ENCODE measurements around the gene PDGFD. TPM values are rescaled to one million over a fixed set of nuclear protein-coding genes. Genes with fewer than 3 reads are reported as not detected.

PDGFD gene
- total RNA-seq, 1 donor from 2014 or later, result 3.4 TPM

- no peaks in the 10 kb centered on the region for H3K27me3 ChIP-seq (ENCODE audit: control insufficient read depth, insufficient read depth, low read length)
- no peak for TF ChIP-seq CTCF (IDR thresholded peaks at IDR 0.05; ENCODE audit: insufficient read depth, low read length, poor library complexity, severe bottlenecking)
- H3K4me3 ChIP-seq (ENCODE audit: low read depth, low read length), result no peak overlapping the region
- H3K36me3 ChIP-seq (ENCODE audit: control insufficient read depth, insufficient read depth, low read length), result no peaks in the 10 kb centered on the region
- DNase-seq (ENCODE audit: low read depth), result no peak
These were observed 235.2 kb downstream of the PDGFD start for GRCh38 chr11:103928802-103929161.

- Histone ChIP-seq H3K4me3 (ENCODE audit: low read depth, low read length) (no peak overlapping the region), H3K27me3 (ENCODE audit: control insufficient read depth, insufficient read depth, low read length) (no peaks in the 10 kb centered on the region), H3K36me3 (ENCODE audit: control insufficient read depth, insufficient read depth, low read length) (no peaks in the 10 kb centered on the region)
- no peak for TF ChIP-seq CTCF (IDR thresholded peaks at IDR 0.05; ENCODE audit: insufficient read depth, low read length, poor library complexity, severe bottlenecking)
- no peak for DNase-seq (ENCODE audit: low read depth)
These were observed 235.7 kb downstream of the PDGFD start for GRCh38 chr11:103928040-103928801.

- Histone ChIP-seq H3K36me3 (ENCODE audit: control insufficient read depth, insufficient read depth, low read length) (no peaks in the 10 kb centered on the region), H3K4me3 (ENCODE audit: low read depth, low read length) (no peak overlapping the region), H3K27me3 (ENCODE audit: control insufficient read depth, insufficient read depth, low read length) (no peaks in the 10 kb centered on the region)
- TF ChIP-seq CTCF (IDR thresholded peaks at IDR 0.05; ENCODE audit: insufficient read depth, low read length, poor library complexity, severe bottlenecking), result peak; percentile 27
- DNase-seq (ENCODE audit: low read depth), result no peak
These were observed 236.4 kb downstream of the PDGFD start for GRCh38 chr11:103927535-103927934.

- TF ChIP-seq CTCF (IDR thresholded peaks at IDR 0.05; ENCODE audit: insufficient read depth, low read length, poor library complexity, severe bottlenecking), result no peak
- H3K27me3 ChIP-seq (ENCODE audit: control insufficient read depth, insufficient read depth, low read length), result no peaks in the 10 kb centered on the region
- H3K36me3 ChIP-seq (ENCODE audit: control insufficient read depth, insufficient read depth, low read length), result no peaks in the 10 kb centered on the region
- no peak for DNase-seq (ENCODE audit: low read depth)
- no peak overlapping the region for H3K4me3 ChIP-seq (ENCODE audit: low read depth, low read length)
These were observed 237.0 kb downstream of the PDGFD start for GRCh38 chr11:103926990-103927389.

GRCh38 chr11:103924166-103925013, 239.6 kb downstream of the PDGFD start:
- DNase-seq (ENCODE audit: low read depth), result no peak
- H3K36me3 ChIP-seq (ENCODE audit: control insufficient read depth, insufficient read depth, low read length), result no peaks in the 10 kb centered on the region
- no peak overlapping the region for H3K4me3 ChIP-seq (ENCODE audit: low read depth, low read length)
- TF ChIP-seq CTCF (IDR thresholded peaks at IDR 0.05; ENCODE audit: insufficient read depth, low read length, poor library complexity, severe bottlenecking), result no peak
- no peaks in the 10 kb centered on the region for H3K27me3 ChIP-seq (ENCODE audit: control insufficient read depth, insufficient read depth, low read length)

Data from kidney epithelial cell (primary cell).